ENCODE results near the gene THPO.

- no peak for TF ChIP-seq CTCF (conservative IDR thresholded peaks at IDR 0.05; ENCODE audit: low read depth, low read length)
- TF ChIP-seq EZH2 (IDR thresholded peaks at IDR 0.05; ENCODE audit: low read length, unreplicated experiment) = no peak
- no peak for TF ChIP-seq EZH2phosphoT487 (IDR thresholded peaks at IDR 0.05; ENCODE audit: borderline replicate concordance, low read length)
These were observed 13.3 kb upstream of the THPO start for GRCh38 chr3:184391266-184391665.

All from PC-3 (cell line).